NCI-H748 treated with DMSO at 0.1 percent for 48 hours (cell line): ENCODE results near the gene FITM1.
A peak's percentile ranks its signal among the peaks of the same experiment; 100 is the strongest.

Experiments
- DNase-seq: peaks from one replicate; lab custom pipeline; 2025; lab: John Stamatoyannopoulos, UW

The FITM1 gene

GRCh38 chr14:24139272-24139934 is 8.9 kb downstream of the FITM1 start:
- no peak for DNase-seq

DNA sequence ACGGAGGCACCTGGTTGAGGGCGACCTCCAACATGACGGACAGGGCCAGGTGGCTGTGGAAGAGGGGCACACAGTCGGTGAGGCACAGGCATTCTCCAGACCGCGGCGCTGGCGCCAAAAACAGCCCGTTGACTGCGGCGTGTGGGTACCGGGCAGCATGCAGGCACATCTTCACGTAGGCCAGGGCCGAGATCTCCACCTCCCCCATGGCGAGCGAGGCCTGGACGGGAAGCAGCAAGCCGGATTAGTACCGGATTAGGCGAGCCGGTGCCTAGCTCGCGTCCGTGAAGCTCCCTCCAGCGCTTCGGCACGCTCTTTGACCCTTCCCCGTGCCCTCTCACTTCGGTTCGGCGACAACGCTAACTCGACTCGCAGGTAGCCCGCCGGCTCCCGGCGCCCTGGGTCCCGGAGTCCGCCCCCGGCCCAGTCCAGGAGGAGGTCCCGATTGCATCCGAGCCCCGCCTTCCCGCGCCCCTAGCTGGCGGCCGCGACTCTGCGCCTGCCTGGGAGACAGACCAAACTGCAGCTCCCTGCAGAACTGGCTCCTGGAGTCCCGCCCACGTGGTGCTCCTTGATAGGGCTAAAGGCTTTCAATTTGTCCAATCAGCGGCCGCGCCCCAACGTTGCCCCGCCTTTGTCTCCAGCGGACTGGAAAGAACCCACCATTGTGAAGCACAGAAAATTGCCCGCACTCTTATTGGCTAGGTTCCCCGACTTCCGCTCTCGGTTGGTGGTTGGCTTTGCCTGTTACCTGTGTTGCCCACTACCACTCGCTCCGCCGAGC is 10.8 kb downstream of the FITM1 start, which contains the start of gene EMC9:
Gene EMC9 (minus strand): TSS at position 495 of the 784 bp plus-strand sequence. CDS start 287 bp downstream, at position 208.
- DNase-seq = peak; percentile 98

- no peak for DNase-seq
Observed at GRCh38 chr14:24143511-24143910, 13.1 kb downstream of the FITM1 start.

- DNase-seq = no peak
Observed at GRCh38 chr14:24144451-24144850, 14.0 kb downstream of the FITM1 start.

DNA sequence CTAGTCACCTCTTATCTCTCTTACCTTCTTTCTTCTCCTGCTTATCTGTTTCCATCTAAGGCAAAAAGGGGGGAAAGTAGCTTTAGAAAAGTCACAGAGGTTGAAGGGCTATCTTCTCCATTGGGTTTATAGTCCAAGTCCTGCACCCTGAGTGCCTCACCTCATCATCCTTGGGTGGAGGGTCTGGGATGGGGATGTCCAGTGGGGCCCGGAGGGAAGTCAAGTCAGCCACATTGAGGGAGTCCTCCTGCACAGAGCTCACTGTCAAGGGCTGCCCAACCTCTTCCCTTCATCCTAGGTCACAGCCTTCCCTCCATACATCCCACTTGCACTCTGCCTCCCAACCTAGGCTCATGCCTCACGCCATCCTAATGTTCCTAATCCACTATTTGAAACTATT is 14.8 kb downstream of the FITM1 start:
- DNase-seq = no peak

DNA sequence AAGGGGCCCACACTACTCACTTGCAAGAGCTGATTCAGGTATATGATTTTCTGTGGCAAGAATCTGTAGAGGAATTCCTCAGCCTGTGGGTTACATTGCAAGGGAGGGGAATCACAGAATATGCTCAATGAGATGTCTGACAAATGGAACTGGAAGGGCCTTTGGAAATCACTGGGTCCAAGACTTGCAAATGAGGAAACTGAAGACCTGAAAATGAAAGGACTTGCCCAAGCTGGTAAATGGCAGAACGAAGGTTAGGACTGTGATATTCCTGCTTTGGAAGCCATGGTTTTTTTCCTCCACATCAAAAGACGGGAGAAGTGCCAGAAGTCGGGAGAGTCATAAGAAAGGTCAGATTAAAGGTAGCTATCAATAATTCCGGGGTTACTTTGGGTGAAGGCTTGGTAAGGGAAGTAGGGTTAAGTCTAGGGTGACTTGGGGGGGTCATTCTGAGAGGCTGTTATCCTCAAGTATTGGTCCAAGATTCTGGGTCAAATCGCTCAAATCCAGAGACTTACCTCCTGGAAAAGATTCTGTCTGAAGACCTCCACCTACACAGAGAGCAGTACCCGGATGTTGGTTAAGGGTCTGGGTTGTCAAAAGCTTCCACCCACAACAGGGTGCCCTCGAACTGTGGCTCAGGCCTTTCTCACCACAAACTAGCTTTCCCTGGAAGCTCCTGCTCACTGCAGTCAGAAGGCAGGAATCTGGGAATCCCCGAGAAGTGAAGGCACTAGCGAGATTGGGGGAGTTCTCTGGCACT is 15.4 kb downstream of the FITM1 start:
- no peak for DNase-seq

DNA sequence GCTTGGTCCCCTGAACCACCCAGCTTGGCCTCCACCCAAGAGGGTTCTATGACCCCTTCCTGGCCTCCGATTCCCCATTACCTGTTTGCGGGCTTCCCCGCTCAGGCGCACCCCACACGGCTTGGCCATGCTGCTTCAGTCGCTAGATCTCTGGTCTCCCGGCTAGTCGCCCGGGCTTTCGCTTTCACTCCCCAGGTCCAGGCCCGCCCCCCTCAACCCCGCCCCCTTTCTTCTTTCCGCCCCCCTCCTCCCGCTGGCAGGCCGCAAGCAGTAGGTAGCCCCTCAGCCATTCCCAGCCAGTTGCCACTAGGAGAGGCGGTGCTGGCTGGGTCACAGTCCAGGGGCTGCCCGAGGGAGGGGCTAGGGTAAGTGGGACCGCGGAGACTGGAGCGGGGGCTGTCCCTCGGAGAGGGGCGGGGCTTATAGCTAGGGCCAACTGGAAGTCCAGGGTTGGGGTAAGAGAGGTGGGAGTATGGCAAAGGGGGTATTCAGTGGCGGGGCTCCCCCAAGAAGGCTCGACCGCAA is 16.1 kb downstream of the FITM1 start, which contains the start of gene PSME2:
Gene PSME2 (minus strand): TSS at position 158 of the 525 bp plus-strand sequence. CDS start 29 bp downstream, at position 129.
- DNase-seq = peak; percentile 96

GRCh38 chr14:24146978-24147760 is 16.7 kb downstream of the FITM1 start, which contains the start of gene RNF31:
TSS of gene RNF31 (plus strand) at chr14:24147498. CDS start at chr14:24147699, 201 bp downstream.
- peak; percentile 96 for DNase-seq

DNA sequence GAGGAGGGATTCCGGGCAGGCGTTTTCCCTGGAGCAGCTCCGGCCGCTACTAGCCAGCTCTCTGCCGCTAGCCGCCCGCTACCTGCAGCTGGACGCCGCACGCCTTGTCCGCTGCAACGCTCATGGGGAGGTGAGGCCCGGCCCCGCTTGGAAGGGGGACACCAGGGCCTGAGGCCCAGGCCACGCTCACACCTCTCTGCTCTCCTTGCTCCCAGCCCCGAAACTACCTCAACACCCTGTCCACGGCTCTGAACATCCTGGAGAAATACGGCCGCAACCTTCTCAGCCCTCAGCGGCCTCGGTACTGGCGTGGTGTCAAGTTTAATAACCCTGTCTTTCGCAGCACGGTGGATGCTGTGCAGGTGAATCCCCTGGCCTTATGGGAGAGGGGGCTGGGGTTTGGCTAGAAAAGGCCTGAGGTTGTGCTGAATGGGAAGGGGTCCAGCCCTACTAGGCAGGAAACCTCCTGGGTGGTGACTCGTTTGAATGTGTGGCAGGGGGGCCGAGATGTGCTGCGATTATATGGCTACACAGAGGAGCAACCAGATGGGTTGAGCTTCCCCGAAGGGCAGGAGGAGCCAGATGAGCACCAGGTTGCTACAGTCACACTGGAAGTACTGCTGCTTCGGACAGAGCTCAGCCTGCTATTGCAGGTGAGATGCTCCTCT is 17.4 kb downstream of the FITM1 start:
- DNase-seq = no peak

DNA sequence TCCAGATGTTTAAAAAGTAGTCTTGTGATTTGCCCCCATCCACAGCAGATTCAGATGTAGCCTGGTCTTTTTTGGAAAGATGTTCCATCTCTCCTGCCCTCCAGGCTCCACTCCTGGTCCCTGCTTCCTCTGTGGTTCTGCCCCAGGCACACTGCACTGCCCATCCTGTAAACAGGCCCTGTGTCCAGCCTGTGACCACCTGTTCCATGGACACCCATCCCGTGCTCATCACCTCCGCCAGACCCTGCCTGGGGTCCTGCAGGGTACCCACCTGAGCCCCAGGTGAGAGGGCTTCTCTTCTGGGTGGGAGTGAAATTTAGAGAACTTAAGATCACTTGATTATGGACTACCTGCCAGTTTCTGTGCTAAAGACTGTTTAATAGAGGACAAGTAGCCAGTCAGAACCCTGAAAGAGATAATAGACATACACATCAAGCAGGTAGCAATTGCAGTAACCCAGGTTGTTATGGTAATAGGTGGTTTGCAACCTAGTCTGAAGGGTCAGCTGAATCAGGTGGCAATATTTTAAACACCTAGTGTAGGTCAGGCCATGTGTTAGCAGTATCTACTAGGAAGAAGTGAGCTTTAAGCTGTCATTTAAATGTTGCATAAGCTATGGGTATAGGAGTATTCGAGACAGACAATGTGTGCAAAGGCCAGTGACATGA is 19.0 kb downstream of the FITM1 start:
- DNase-seq = no peak

DNA sequence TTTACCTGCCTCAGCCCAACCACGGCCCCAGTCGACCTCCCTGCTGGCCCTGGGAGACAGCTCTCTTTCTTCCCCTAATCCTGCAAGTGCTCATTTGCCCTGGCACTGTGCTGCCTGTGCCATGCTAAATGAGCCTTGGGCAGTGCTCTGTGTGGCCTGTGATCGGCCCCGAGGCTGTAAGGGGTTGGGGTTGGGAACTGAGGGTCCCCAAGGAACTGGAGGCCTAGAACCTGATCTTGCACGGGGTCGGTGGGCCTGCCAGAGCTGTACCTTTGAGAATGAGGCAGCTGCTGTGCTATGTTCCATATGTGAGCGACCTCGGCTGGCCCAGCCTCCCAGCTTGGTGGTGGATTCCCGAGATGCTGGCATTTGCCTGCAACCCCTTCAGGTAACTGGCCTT is 19.6 kb downstream of the FITM1 start:
- DNase-seq = no peak

GRCh38 chr14:24150567-24150966 is 20.1 kb downstream of the FITM1 start:
- no peak for DNase-seq

DNA sequence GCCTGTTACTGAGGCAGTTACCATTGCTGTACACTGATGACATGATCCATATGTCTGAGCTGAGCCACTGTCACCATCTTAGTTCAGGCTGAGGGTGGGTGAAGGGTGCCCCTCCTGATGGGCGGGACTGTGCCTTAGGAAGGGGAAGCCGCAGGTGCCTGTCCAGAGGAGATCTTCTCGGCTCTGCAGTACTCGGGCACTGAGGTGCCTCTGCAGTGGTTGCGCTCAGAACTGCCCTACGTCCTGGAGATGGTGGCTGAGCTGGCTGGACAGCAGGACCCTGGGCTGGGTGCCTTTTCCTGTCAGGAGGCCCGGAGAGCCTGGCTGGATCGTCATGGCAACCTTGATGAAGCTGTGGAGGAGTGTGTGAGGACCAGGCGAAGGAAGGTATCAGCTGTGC is 20.5 kb downstream of the FITM1 start:
- no peak for DNase-seq

DNA sequence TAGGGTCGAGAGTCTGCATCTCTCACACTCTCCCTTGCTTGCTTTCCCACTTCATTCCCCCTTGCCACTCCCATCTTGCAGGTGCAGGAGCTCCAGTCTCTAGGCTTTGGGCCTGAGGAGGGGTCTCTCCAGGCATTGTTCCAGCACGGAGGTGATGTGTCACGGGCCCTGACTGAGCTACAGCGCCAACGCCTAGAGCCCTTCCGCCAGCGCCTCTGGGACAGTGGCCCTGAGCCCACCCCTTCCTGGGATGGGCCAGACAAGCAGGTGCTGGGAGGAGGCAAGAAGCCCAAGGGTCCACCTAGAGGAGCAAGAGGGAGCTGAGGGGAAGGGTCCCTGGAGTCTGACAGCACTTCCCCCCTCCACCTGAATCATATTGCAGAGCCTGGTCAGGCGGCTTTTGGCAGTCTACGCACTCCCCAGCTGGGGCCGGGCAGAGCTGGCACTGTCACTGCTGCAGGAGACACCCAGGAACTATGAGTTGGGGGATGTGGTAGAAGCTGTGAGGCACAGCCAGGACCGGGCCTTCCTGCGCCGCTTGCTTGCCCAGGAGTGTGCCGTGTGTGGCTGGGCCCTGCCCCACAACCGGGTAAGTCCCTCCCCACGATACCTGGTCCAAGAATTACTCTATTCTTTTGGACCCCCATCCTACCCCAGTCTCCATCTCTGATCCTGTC is 21.1 kb downstream of the FITM1 start:
- DNase-seq = no peak

GRCh38 chr14:24155100-24155499 is 24.6 kb downstream of the FITM1 start:
- DNase-seq = no peak

DNA sequence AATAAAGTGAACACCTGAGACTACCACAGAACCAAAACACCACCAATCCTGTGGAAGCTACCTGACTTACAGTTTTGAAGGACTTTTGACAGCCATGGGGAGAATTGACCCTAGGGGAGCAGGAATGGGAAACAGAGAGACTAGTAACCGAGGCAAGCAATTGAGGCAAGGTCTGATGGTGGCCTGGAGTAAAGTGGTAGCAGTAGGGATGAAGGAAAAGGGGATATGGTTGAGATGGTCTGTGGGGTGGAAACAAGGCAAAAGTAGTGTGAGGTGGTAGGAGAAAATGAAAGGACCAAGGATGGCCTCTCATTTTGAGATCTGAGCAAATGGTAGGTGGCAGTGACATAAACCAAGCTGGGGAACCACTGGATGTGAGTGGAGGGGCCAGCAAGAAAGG is 26.4 kb downstream of the FITM1 start:
- no peak for DNase-seq

- no peak for DNase-seq
Observed at GRCh38 chr14:24157331-24157730, 26.9 kb downstream of the FITM1 start.

DNA sequence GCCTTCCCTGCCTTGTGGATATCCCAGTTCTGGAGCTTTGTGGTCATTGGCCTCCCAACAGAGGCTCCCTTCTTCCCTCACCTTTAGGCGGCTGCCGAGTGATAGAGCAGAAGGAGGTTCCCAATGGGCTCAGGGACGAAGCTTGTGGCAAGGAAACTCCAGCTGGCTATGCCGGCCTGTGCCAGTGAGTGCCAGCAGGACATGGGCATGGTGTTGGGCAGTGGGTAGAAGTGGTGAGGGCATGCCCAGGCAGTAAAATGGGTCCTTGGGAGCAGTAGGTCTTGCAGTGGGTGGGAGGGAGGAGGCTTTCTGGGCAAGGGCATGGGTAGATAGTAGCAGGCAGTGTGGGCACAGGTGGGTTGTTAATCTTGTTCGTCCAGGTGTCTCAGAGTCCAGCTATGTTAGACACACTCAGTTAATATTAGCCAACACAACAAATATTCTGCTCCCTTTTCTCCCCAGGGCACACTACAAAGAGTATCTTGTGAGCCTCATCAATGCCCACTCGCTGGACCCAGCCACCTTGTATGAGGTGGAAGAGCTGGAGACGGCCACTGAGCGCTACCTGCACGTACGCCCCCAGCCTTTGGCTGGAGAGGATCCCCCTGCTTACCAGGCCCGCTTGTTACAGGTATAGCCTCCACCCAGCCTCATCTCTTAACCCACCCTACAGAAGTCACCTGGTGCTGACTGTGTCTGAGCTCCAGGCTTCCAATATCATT is 29.5 kb downstream of the FITM1 start:
- DNase-seq = no peak

GRCh38 chr14:24160499-24160849 is 30.0 kb downstream of the FITM1 start:
- no peak for DNase-seq
